NCI-H226 (cell line): Measurements from ENCODE around the gene OR6J1.
"Not testable (repeated sequence)": the region's sequence is repeated elsewhere in the genome, so short reads cannot be mapped to it uniquely, and the experiment has no call there.

Experiments
- DNase-seq: peaks from one replicate; pipeline ENCODE4 v3.0.0-alpha.2; 2015

OR6J1 gene

DNA sequence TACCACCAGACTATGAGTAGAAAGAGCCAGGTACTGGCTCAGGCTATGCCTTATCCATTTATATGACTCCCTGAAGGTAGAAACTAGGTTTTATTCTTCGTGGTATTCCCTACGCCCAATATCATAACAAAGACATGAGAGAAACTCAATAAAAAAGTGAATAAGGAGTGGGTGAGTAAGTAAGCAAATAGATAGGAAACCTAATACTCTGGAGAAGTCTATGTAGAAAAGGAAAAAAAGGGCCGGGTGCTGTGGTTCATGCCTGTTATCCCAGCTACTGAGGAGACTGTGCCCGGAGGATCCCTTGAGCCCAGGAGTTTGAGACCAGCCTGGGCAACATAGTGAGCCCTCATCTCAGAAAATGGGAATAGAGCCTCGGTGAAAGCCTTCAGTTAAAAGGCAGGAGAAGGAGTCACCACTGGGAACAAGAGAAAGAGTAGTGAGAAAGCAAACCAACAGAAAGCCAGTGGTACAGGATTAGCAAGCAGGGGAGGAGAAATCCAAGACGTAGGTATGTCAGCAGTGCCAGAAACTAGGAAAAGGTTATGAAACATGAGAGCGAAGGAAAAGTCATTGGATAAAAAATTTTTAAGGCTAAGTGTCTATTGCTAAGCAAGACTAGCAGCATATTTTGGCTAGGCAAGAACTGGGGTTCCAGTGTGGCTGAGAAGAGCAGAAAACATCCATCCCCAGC, 6.0 kb upstream of the OR6J1 start:
- DNase-seq, result no peak

GRCh38 chr14:22648506-22648905, 4.4 kb upstream of the OR6J1 start:
- DNase-seq, result no peak

GRCh38 chr14:22646570-22647254, 2.6 kb upstream of the OR6J1 start:
- peak; percentile 64 for DNase-seq

- no peak for DNase-seq
Observed at GRCh38 chr14:22641846-22642245, 2.3 kb downstream of the OR6J1 start.

DNA sequence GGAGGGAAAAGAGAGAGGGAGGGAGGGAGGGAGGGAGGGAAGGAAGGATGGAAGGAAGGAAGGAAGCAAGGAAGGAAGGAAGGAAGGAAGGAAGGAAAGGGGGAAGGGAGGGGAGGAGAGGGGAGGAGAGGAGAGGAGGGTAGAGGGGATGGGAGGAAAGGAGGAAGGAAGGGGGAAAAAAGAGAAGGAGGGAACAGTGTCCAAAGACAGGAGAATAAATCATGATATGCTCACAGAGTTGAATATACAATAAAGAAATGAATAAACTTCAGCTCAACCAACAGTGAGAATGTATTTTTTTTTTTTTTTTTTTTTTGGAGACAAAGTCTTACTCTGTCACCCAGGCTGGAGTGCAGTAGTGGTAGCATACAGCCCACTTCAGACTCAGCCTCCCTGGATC, 4.0 kb downstream of the OR6J1 start:
- no peak for DNase-seq

GRCh38 chr14:22635980-22636379, 8.2 kb downstream of the OR6J1 start:
- DNase-seq, result not testable (repeated sequence)

GRCh38 chr14:22634233-22634900, 9.8 kb downstream of the OR6J1 start:
- no peak for DNase-seq

DNA sequence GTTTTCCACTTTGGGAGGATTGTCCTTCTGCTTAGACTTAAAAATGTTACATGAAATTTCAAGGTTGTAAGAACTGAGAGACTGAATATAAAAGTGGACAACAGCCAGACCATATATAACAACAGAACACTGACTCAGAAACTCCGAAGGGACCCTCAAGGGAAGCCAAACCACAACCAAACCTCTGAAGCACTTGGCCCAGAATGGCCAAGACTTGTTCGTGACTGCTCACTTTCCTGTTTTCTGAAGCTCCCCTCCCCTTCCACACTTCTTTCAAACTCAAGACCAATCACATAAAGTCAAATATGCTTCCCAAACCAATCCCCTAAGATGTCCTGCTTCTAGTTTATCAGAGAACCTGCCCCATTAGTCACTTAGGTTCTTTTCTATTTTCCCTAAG, 13.7 kb downstream of the OR6J1 start:
- DNase-seq, result no peak

DNA sequence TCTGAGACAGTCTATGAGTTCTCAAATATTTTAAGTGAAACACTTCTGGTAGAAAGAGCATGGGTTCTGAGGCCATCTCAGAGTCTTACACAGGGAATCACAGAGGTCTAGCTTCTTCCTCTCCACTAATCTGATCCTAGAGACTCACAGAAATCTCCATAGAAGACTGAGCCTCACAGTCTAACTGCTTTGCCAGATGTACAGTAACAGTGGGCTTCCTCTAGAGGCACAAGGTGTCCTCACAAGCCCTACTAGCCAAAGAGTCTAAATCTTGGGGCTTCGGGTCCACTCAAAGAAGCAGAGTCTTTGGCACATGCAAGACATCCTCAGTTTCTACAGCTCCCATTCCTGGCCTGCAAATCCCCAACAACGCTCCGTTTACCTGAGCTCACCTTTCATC, 14.1 kb downstream of the OR6J1 start:
- DNase-seq, result no peak

DNA sequence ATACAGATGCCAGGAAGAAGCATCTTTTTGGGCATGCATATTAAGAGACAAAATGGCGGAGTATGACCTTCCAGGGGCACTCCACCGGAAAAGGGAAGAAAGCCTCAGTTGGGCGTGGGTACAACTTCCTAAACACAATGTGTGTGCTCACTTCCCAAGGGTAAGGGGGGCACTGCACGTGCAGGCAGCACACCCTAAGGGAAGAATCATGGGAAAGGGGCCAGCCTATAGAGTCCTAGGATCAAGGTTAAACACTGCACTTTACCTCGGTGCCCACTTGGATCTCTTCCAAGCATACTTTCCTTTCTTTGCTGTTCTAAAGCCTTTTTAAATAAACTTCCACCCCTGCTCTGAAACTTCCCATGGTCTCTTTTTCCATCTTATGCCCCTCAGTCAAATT, 14.8 kb downstream of the OR6J1 start:
- DNase-seq, result no peak

DNA sequence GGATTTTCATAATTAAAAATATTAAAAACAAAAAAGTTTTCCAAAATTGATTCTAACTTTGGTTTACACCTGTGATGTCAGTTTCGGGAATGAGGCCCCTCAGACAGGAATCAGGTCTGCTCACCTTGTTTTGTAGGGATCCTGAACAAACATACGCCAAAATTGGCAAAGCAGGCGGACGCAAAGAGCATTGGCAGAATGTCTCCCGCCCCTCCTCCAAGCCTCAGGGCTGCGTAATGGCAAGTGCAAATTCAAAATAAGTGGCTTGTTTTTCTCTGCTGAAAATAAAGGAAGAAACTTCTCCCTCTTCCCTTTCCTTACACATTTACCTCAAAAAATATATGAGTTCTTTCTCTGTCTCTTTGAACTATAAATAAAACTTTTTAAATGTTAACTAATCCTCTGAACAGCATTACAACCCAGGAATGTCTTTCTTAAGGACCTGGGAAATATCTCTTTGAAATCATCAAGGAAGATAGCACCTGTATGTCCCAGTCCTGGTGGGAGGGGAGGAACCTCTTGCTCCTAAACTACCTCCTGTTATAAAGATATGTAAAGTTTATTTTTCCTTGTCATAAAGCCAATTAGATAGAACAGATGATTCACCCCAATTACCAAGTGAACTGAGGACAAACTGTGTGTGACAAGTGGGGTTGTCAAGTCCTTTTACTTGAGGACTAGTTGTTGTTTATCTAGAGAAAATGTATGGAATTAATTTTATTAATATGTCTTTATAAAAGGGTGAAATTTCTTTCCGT, 16.5 kb downstream of the OR6J1 start:
- DNase-seq, result no peak

DNA sequence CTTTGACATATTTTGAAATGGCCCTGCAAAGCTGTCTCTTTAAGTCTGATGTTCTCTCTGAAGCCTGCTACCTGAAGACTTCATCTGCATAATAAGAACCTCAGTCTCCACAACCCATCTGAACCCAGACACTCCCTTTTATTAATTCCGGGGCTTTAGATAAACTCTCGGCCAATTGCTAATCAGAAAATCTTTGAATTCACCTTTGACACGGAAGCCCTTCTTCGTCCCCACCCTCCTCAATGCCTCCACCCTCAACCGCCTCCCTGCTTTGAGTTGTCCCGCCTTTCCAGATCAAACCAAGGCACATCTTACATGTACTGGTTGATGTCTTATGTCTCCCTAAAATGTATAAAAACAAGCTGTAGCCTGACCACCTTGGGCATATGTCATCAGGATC, 17.6 kb downstream of the OR6J1 start:
- no peak for DNase-seq

DNA sequence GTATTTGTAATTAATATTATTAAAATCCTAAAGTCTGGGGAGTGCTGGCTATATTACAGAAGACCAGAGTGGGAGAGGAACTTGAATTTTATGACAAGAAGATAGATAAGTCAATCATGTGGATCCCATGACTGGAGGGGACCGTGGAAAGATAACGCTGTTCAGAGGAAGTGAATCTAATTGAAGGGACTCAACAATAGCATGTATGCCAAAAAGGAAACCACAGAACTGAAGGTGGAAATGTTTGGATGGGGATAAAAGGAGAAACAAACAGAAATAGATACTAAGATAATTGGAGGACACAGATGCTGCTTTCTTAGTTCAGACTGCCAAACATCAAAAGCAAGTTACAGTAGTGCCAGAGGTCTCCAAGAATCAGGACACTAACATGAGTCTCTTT, 21.1 kb downstream of the OR6J1 start:
- no peak for DNase-seq

DNA sequence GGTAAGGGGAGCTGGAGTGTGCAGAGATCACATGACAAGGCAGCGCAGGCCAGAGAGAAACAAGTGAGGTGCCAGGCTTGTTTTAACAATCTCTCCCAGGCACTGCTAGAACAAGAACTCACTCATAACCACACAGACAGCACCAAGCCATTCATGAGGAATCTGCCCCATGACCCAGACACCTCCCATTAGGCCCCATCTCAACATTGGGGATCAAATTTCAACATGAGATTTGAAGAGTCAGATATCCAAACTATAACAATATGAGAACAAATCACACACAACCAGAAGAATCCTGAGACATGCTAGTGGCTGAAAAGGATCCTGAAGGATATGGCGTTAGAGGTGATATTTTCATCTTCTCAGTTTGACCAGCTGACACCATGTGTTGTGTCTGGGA, 21.9 kb downstream of the OR6J1 start:
- no peak for DNase-seq

DNA sequence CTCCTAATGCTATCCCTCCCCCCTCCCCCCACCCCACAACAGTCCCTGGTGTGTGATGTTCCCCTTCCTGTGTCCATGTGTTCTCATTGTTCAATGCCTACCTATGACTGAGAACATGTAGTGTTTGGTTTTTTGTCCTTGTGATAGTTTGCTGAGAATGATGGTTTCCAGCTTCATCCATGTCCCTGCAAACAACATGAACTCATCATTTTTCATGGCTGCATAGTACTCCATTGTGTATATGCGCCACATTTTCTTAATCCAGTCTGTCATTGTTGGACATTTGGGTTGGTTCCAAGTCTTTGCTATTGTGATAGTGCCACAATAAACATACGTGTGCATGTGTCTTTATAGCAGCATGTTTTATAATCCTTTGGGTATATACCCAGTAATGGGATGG, 28.4 kb downstream of the OR6J1 start:
- not testable (repeated sequence) for DNase-seq

DNA sequence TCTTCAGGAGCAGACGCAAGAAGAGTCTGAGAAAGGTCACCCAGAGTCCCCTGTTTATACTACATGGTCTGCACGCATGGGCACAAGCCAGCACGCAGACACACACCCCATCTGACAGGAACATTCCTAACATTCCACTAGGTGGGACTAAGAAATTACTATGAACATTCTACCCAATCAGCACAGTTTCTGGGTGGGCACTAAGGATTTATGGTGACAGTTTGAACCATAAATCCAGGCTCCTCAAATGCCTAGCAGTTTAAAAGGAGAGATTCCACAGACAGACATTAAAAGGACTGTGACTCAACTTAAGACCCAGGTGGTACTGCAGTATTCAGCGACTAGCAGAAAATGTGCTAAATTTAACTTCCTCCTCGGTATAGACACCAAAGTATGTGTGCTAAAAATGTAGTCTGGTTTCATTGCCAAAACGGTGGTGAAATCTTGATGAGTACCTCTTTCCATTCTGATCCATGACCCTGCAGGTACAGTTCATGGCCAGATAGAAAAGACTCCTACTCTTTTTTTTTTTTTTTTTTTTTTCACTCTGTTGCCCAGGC, 29.8 kb downstream of the OR6J1 start:
- peak; percentile 94 for DNase-seq

GRCh38 chr14:22613736-22614239, 30.4 kb downstream of the OR6J1 start:
- DNase-seq, result no peak

DNA sequence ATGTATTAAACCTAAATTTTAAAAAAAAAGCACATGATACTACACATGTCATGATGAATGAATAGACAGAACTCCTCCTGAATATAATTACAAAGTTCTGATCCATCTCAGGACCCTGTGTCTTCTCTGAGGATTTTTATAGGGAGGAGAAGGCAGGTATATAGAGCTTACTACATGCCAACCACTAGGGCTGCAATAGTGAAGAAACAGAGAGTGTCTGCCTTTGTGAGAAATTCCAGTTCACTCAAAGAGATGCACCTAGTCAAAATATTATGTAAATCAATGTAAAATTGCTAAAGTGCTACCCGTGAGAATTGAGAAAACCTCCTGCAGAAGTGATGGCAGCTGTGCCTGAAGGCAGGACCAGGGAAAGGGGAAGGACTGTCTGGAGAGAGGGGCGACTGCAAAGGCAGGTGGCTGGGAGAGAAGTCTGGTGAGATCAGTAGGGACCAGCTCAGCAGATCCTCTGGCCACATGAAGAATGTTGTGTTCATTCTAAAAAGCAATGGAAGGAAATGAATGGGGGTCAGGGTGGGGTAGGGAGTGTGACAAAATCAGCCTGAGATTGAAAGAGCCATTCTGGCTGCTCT, 31.0 kb downstream of the OR6J1 start:
- no peak for DNase-seq

- DNase-seq, result no peak
Observed at GRCh38 chr14:22610931-22611330, 33.2 kb downstream of the OR6J1 start.

GRCh38 chr14:22607291-22607690, 36.9 kb downstream of the OR6J1 start:
- DNase-seq, result no peak

GRCh38 chr14:22606380-22606779, 37.8 kb downstream of the OR6J1 start:
- DNase-seq, result no peak

- DNase-seq, result peak; percentile 19
Observed at GRCh38 chr14:22602862-22603261, 41.3 kb downstream of the OR6J1 start.

- no peak for DNase-seq
Observed at GRCh38 chr14:22601996-22602395, 42.2 kb downstream of the OR6J1 start.
